ENCODE data around the gene HOXB8. TPM values are rescaled to one million over a fixed set of nuclear protein-coding genes. Genes with fewer than 3 reads are reported as not detected.

Gene HOXB8
- total and polyA plus RNA-seq, 8 donors = 0.09 to 0.15 (median 0.12) TPM; not detected in 5

DNA sequence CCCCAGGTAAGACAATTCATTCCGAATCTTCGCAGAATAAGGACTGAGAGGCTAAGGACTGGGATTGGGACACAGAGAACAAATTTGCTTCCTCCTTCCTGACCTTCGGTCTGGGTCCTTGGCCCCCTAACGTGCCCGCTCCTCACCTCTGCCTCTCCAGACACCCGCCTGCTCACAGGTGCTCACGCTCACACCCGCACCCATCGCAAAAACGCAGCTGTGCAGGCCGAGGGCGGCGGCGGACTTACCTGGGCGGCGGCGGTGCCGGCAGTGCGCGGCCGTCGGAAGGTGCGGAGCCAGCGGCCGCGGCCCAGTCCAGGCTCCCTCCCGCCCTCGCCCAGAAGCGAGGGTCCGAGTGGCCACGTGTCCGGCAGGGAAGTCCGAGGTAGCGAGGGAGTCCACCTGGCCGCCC is 18.2 kb upstream of the HOXB8 start:
- H3K27ac ChIP-seq = no peak overlapping the region
- DNase-seq (no peak), FAIRE-seq (no peak), ATAC-seq (no peak)
- intact Hi-C loops (cut with DNase I) = no loop called here
- H3K36me3 ChIP-seq = no peaks in the 10 kb centered on the region
- H3K27me3 ChIP-seq = peaks cover 11 to 78% (median 31%) of the 10 kb centered on the region in 4 donors
- 17% methylated on average over 35 of the region's 35 CpGs for WGBS, 2 donors
- no peak overlapping the region for H3K4me3 ChIP-seq
- TF ChIP-seq, protein P1, sequence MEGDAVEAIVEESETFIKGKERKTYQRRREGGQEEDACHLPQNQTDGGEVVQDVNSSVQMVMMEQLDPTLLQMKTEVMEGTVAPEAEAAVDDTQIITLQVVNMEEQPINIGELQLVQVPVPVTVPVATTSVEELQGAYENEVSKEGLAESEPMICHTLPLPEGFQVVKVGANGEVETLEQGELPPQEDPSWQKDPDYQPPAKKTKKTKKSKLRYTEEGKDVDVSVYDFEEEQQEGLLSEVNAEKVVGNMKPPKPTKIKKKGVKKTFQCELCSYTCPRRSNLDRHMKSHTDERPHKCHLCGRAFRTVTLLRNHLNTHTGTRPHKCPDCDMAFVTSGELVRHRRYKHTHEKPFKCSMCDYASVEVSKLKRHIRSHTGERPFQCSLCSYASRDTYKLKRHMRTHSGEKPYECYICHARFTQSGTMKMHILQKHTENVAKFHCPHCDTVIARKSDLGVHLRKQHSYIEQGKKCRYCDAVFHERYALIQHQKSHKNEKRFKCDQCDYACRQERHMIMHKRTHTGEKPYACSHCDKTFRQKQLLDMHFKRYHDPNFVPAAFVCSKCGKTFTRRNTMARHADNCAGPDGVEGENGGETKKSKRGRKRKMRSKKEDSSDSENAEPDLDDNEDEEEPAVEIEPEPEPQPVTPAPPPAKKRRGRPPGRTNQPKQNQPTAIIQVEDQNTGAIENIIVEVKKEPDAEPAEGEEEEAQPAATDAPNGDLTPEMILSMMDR (IDR thresholded peaks at IDR 0.05) = no peak
- no peaks in the 10 kb centered on the region for H3K4me1 ChIP-seq
- H3K9me3 ChIP-seq = no peaks in the 10 kb centered on the region

DNA sequence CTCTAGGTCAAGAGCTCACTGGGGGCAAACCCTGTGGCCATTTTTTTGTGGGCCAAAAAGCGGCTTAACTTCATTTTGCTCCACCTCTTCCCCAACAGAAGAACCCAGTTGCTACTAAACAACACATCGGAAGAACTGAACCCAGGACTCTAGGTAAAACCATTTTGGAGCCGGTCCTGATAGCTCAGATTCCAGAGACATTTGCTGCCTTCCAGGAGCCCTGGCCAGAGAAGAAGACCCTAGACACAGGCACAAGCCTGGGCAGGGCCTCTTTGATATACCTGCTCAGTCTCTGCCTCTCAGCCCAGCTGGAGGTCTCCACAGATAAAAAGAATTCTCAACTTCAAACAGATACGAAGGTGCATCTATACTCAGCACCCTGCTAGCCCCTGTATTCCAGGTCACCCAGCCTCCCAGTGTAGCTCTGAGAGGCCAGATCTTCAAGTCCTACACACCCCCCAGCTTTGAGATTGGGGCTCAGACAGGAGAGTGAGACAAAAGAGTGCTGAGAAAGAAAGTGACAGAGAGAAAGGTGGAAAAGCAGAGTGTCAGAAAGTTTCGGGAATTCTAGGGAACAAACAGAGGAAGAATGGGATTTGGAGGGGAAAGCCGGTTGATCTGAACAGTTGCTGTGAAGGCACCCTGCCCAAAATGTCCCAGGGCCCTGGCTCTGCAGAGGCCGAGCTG is 17.6 kb upstream of the HOXB8 start:
- ATAC-seq (no peak), DNase-seq (no peak), FAIRE-seq (no peak)
- intact Hi-C loops (cut with DNase I) = no loop called here
- Histone ChIP-seq H3K36me3 (no peaks in the 10 kb centered on the region), H3K4me3 (no peak overlapping the region), H3K9me3 (no peaks in the 10 kb centered on the region), H3K4me1 (no peaks in the 10 kb centered on the region), H3K27me3 (peaks cover 13 to 83% (median 35%) of the 10 kb centered on the region in 4 donors), H3K27ac (no peak overlapping the region)
- TF ChIP-seq, protein P1 (IDR thresholded peaks at IDR 0.05) = no peak
- WGBS, 2 donors = 19 to 28% methylated on average over 7 of the region's 7 CpGs

DNA sequence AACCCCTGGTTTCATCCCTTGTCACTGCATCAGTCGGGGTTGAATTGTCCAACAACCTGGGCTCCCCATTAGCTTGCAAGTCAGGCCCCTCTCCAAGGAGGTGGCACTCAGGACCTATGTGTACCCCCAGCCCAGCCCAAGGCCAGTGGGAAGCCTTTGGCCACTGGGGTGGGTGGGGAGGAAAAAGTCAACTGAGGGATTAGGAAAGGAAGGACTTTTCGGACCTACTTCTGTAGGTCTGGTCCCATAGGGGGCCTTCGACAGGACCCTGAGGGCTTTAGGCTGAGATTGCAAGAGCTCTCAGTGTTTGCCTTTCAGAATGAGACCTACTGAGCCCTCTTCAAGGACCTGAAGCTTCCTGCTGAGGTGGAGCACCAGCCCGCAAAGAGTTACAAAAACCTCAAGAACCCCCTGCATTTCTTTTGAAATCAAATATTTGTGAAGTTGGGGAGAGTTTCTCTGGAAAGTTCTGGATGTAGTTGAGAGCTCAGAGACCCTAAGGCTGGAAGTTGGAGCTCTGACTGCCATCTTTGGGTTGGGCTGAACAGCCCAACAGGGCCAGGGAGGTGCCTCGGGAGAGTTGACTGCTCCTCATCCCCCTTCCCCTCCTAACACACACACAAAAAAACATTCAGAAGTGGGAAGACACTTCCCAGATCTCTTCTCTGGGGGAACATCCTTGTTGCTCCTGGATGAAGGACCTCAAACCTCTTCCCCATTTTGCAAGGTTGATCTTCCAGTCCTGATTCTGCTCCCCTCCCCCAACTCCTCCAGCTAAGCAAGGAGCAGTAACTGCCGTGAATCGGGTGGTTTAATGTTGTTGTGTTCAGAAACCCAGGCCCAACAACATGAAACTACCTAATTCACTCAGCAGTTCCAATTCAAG is 16.8 kb upstream of the HOXB8 start:
- ATAC-seq (no peak), DNase-seq (no peak), FAIRE-seq (no peak)
- TF ChIP-seq, protein P1 (IDR thresholded peaks at IDR 0.05) = no peak
- no peak overlapping the region for H3K4me3 ChIP-seq
- intact Hi-C loops (cut with DNase I) = no loop called here
- 18 to 19% methylated on average over 7 of the region's 7 CpGs for WGBS, 2 donors
- no peaks in the 10 kb centered on the region for H3K36me3 ChIP-seq
- no peak overlapping the region for H3K27ac ChIP-seq
- no peaks in the 10 kb centered on the region for H3K4me1 ChIP-seq
- H3K9me3 ChIP-seq = no peaks in the 10 kb centered on the region
- peaks cover 13 to 85% (median 38%) of the 10 kb centered on the region in 4 donors for H3K27me3 ChIP-seq

DNA sequence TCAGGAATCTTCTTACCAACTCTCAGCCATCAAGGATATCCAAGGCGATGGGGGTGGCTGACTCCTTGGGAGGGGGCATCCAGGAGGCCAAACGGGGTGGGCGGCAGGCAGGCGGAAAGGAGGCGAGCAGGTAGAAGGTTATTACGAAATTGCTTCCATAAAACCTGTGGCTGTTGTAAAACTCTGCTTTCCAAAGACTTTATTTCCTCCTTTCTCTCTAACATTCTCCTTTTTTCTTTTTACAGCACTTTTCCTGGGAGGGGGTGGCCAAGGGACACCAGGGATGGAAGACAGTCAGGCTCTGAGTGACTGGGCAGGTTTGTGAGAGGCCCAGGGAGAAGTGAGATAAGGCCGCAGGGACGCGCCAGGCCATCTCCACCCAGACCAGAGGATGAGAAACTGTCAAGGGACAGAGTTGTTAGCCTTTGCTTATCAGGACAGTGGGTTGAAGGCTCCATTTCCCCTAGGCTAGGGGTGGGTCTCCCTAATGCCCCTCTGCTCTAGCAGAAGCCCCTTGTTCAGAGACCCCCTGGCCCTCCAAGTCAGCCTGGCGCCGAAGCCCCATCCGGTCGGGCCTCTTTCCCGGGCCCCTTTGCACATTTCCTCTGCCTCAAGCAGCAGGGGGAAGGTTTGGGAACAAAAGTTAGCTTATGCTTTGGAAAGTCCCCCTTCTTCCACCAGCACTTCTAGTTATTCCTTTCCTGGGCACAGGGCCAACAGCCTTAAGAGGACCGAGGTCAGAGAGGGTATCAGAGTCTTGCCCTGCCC is 16.0 kb upstream of the HOXB8 start:
- WGBS, 2 donors = 13 to 15% methylated on average over 15 of the region's 15 CpGs
- Histone ChIP-seq H3K27me3 (peaks cover 11 to 85% (median 37%) of the 10 kb centered on the region in 4 donors), H3K4me1 (peaks cover 0 to 5% (median 2%) of the 10 kb centered on the region in 3 donors), H3K4me3 (no peak overlapping the region), H3K9me3 (no peaks in the 10 kb centered on the region), H3K36me3 (no peaks in the 10 kb centered on the region), H3K27ac (no peak overlapping the region)
- TF ChIP-seq, protein P1 (IDR thresholded peaks at IDR 0.05) = no peak
- ATAC-seq = no peak
- FAIRE-seq = no peak
- DNase-seq = no peak
- intact Hi-C loops (cut with DNase I) = no loop called here

All from pancreas (tissue), 10 donors.